Stimulated activated CD8-positive, alpha-beta memory T cell treated with anti-CD3 and anti-CD28 coated beads, Interleukin-4, amount 100 ng/mL, for 48 hours (primary cell): ENCODE results near the gene KIF13A.
"Not testable (repeated sequence)": the region's sequence is repeated elsewhere in the genome, so short reads cannot be mapped to it uniquely, and the experiment has no call there.

Source experiments
- DNase-seq: peaks from one replicate; pipeline ENCODE4 v3.0.0-alpha.2; 2020

Gene KIF13A

DNA sequence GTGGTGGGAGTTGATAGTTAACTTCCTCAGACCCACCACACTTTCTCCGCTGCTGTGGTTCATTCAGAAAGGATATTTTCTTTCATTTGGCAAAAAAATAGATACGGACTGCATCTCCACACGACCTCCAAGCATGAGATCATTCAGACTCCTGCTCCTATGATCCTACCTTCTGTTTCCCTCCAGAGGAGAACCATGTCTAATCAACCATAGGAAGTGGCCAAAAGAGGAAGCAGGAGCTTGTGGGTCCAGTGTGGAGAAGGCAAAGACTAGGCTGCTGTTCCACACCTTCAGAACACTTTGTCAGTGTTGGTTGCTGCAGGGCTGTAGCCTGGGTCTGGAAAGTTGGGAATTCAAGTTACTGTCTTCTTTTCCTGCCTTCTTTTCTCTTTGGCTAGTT lies 10.6 kb upstream of the KIF13A start:
- no peak for DNase-seq

DNA sequence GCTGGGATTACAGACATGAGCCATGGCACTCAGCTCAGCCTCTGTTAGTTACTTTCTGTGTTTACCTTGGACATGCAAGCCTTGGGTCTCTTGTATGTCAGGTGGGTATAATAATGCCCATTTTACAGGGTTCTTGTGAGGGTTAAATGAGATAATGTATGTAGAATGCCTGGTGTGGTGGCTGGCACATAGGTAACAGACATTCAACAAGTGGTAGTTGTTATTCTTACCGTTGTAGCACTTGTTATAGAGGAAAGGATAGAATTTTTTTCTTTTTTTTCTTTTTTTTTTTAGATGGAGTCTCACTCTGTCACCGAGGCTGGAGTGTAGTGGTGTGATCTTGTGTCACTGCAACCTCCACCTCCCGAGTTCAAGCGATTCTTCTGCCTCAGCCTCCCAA lies 8.0 kb upstream of the KIF13A start:
- DNase-seq = no peak

DNA sequence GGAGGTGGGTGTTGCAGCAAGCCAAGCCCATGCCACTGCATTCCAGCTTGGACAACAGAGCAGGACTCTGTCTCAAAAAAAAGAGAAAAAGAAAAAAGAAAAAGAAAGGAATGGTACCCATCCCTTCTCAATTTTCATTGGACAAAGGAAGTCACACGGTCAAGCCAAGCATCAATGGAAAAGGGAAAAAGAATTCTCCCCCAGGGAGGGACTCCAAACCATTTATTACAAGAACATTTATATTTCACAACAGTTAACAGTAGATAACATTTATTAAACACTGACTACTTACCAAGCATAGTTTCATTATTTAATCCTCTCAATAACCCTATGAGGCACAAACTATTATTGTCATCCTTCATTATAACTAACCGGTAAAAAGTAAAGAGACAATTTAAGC lies 6.6 kb upstream of the KIF13A start:
- no peak for DNase-seq

DNA sequence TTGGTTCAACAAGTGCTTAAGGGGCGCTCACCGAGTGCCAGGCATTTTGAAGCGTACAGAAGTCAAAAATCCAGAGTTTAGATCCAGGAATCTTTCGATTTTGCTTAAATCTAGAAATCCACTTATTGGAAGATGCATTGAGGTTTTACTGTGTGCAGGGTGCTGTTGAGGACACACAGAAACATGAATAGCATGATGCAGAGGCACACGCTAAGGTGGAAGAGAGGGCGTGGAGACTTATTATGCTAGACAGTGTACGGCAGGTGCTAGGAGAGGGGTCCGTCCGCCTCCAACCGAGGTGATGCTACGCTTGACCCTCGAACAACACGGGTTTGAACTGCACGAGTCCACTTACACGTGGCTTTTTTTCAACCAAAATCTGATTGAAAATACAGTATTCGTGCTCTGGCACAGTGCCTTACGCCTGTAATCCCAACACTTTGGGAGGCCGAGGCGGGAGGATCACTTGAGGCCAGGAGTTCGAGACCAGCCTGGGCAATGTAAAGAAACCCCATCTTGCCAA lies 1.0 kb upstream of the KIF13A start:
- DNase-seq = no peak

DNA sequence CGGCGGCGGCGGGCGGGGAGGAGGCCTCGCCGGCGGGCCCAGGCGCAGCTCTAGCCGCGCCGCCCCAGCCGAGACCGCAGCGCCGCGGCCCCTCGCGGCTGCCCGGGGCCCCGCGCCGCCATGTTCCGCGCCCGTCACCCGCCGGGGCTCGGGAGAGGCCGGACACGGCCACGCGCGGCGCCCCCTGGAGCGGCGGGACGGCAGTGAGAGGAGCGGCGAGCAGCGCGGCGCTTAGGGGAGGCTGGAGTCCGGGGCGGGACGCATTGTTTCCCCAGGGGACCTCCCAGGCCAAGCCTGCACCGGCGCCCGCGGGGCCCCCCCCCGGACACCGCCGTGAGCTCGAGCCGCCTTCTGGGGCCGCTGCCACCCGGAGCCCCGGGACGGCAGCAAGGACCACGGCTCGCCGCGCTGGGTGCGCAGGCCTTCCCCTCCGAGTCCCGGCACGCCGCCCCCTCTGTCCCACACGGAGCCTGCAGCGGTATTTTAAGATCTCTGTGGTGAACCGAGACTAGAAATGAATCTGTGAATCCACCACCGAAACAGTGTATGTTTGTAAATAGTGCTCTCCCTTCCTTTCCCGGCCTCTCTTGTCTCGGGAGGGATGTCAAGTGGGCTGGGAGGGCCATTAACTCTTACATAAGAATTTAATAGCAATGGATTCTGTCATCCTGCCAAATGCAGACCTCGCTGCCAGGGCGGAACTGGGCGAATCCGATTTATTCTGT lies 424 bp upstream of the KIF13A start:
- DNase-seq = peak; percentile 64

DNA sequence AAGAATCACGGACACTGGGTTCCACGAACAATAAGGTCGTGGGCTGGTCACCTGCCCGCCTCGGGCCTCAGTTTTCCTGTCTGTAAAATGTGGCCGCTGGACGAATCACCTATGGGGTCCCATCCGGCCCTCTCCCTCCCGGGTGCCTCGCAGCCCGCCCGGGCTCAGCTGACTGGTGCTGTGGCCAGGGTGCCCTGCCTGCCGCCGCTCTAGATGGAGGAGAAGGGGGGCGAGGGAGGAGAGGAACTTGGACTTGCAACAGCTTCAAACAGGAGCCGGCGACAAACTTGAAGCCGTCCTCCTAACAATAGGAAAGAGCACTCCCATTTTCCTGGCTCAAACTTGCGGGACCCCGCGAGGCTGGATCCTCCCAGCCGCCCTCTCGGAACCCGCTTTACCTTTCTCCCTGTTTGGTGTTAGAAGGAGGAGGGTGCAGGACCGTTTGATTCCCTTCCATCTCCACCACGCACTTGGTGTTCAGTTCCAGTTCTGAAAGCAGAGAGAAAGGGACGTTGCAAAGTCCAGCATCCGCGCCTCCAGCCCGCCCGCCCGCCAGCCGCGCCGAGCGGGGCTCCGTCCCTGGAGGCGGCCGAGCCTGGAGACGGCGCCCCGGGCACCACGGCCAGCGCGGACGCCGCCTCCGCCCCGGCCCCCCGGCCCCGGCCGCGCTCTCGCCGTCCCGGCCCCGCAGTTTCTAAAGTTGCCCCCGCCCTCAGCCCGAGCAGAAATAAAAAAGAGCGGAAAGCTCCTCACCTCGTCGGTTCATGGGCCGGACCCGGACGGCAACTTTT lies 584 bp downstream of the KIF13A start:
- DNase-seq = no peak

DNA sequence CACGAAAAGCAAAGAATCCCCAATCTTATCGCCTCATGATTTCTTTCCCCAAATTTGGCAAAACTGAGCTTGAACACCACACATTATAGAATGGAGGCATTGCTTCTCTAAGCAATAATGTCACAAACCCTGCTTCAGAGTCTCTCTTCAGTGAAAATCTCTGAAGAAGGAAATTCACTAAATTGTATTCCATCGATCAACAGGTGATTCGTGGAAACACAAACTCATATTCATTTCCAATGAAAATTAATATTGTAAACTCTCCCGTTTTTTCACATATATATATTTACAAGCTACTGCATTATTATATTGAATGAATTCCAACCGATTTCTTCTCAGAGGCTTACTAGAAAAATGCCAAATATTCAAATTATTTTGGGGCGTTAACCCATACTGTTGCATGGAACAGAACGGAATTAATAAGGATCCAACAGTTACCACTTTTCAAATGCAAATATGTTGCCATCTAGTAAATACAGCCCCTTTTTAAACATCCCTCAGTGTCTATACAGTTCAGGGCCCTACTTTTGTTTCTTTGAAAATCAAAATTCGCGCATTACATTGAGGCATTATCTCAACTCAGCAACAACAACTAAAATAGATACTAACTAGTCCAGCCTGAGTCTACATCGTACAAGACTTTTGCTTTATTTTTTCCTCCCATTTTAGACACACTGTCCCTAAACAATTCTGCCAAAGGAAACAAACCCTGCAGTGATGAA lies 1.3 kb downstream of the KIF13A start:
- no peak for DNase-seq

DNA sequence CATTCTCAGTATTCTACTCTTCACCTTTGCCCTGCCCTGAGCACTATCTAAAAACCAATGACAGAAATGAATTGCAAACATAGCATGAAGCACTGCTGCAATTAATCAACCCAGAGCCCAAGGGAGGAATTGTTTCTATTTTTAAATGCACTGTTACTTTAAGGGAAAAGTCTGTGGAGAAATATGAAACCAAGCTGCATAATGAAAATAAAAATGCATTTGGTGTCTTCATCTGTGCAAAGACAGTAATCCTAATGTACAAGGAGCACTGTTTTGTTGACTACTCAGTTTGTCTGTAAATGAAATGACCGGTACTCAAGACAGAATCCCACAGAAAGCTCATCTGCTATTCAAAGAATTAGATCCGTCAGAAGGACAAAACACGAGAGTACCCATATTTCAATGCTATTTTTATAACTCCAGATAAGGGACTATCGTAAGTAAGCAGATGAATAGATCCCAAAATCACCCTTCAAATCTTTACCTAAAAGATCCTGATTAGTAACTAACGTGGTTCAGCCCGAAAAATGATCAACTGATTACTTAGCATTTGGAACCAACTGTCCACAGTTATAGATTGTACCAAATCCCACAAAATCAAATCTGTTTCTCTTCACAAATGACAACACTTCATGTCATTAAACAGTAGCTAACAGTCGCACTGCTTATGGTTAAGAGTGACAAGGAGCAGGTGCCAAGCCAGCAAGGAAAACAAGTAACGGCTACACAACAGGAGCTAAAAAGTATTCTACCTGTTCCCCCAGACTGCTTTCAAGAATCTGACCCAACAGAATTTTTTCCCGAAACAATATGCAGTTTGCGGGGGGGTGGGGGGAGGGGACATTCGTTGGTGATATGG lies 2.4 kb downstream of the KIF13A start:
- no peak for DNase-seq

DNA sequence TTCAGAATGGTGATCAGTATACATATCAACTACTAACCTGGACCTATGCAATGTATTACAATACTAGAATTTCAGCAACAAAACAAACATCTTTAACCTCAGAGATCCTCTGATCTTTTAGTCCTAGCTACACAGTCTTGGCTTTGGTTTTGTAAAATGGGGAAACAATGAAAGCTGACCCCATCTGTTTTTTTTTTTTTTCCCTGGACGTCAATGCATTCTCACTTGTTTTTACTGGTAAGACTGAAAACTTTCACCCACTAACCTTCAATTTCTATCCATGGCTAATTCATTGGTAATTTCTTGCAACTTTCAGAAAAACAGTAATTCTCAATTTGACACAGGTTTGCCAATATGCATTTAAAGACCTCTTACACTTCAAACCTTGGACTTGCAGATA lies 3.0 kb downstream of the KIF13A start:
- DNase-seq = no peak

DNA sequence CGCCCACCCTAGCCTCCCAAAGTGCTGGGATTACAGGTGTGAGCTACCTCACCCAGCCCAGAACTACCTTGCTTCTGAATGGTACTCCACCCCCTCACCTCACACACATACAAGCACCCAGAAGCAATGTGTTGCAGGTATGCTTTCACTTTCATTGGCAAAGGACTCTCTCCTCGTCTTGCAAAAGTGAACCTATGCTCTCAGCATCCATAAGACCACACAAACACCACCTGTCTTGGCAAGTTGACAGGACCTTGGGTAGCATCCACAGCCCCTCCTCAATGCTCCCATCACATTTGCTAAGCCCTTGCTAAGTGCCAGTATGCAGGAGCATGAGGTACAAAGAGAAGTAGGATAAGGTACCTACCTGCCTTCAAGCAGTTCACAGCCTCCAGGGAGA lies 3.7 kb downstream of the KIF13A start:
- no peak for DNase-seq

DNA sequence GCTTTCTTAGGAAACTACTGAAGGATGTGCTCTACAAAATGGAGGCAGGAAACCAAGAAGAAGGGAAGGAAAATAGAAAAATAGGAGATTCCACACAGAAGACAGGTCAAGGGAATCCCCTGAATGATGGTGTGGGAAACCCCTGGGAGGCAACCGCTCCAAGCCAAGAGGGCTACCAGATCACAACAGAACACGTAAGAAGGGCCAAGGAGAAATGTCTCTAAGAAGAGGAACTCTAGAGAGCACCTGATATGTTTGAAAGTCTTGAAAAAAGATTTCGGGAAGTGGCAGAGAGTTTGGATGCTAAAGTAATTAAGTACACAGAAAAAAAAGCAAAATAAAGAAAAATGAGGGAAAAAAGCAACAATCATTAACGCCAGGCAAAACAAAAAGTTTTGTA lies 7.1 kb downstream of the KIF13A start:
- no peak for DNase-seq

DNA sequence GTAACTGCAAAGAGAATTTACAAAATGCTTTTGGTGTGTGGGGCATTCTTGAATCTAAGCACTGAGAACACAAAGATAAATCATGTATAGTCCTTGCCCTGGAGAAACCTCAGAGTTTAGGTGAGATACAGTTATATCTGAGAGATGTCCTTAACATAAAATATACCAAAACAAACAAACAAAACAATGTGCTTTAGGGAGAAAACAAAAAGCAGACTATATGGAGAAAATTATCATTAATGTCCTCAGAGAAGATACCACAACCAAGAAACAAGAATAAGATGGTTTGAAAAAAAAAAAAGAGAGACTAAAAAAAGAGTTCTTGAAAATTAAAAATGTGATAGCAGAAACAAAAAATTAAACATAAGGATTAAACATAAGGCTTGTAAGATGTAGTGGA lies 8.0 kb downstream of the KIF13A start:
- DNase-seq = no peak

DNA sequence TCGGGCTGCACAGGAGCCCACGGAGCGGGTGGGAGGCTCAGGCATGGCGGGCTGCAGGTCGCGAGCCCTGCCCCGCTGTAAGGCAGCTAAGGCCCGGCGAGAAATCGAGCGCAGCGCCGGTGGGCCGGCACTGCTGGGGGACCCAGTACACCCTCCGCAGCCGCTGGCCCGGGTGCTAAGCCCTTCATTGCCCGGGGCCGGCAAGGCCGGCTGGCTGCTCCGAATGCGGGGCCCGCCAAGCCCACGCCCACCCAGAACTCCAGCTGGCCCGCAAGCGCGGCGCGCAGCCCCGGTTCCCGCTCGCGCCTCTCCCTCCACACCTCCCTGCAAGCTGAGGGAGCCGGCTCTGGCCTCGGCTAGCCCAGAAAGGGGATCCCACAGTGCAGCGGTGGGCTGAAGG lies 11.2 kb downstream of the KIF13A start:
- DNase-seq = not testable (repeated sequence)

DNA sequence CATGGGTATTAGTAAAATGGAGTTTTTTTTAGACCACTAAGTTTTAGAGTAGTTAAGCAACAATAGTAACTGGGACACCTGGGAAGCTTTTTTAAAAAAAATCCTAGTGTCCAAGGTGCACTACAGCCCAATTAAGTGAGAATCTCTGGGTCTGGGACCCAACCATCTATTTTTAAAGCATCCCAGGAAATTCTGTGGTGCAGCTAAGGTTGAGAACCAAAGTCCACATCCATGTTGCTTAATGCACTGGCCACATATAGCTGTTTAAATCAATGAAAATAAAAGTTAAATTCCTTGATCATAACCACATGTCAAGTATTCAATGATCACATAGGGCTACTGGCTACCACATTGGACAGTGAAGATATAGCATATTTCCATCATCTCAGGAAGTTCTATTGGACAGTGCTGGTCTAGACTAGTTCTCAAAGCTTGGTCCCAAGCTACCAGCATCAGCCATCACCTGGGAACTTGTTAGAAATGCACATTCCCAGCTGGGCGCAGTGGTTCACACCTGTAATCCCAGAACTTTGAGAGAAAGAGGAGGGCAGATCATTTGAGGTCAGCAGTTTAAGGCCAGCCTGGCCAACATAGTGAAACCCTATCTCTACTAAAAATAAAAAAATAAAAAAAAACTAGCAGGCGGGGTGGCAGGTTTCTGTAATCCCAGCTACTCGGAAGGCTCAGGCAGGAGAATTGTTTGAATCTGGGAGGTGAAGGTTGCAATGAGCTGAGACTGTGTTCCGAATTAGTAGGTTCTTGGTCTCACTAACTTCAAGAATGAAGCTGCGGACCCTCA lies 12.7 kb downstream of the KIF13A start:
- no peak for DNase-seq

DNA sequence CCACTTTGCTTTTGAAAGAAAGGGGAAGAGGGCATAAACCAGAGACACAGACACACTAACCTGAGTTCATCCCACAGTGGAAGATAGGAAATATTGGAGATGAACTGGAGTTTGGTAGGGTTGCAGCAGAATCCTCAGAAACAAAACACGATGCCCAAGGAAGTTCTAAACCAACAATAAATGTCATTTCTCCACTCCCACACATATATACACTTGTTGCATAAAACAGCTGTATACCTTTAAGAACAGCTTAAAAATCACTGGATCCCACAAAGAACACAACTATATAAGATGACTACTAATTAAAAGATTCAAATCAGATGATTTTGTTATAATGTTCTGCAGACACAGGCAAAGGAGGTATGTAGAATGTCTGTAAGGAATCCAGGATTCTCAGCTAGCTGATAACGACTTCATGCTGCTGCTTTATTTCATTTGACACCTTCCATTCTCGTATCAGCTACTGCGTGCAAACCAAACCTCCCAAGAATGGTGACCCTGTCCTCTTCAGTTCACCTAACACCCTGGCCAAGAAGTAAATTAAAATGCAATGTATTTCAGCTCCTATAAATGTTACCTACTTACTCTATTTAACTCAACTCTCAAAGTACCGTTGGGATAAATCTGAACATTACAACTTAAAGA lies 14.3 kb downstream of the KIF13A start:
- DNase-seq = no peak

DNA sequence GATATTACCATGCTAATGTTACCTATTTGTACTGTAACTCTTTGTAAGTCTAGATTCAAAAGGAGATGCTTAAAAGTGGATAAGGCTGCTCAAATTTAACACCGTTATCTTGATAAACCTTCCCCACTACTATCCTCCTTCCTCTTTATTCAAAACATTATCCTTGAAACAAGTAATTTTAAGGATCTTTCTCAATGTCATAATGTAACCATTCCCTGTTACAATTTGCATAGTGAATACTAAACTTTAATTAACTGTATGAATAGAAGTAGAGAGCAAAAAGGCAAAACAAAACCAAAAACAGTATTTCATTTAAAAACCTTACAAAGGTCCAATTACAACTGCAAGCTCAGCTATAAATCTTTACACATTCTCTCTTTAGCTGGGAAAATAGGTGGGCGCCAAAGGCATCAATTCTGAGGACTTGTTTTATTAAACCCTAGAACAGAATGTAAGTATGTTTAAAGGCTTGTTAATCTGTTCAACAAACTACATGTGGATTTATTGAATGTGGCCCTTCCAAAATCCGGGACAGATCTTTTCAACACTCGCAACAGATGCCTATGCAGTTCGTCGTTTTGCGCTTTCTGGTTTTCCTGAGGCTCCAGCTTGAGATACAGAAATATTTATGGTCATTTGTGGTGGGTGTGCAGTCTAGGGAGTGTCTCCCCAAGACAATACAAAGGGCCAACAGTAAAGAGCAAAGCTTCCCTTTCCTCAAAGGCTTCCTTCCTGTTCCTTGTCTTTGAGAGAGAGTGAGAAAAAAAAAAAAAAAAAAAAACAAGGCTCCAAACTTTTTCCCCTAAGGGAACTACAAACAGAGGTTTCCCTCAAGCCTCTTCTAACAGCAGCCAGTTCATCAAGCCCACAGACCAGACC lies 15.1 kb downstream of the KIF13A start:
- DNase-seq = no peak

DNA sequence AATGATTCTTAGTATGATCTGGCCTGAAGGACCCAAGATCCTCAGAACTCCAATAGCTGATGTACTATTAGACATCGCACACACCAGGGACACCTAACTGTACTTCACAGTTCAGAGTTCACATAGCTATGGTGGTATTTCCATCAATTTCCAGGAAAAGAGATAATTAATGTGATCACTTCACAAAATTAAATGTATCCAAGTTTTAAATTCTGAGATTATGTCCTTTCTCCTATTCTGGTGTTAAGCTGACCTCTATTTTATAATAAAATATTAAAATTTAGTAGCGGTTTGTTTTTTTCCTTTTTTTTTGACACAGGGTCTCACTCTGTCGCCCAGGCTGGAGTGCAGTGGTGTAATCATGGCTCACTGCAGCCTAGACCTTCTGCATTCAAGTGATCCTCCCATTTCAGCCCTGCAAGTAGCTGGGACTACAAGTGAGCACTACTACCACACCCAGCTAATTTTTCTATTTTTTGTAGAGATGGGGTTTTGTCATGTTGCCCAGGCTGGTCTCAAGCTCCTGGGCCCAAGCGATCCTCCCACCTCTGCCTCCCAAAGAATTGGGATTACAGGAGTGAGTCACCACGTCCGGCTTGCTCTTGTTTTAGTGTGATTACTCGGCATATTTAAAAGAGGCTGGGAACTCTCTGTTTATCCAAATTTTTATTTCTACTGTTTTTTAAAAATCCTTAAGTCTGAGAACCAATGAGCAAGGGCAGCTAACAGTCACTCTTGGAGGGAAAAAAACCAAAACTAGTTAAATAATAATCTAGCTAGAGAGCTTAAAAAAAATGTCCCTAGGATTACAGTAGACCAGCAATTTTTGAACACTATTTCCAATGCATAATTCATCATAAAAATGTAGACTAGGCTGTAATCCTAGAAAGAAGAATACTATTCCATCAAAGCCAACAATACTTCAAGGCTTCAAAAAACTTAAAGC lies 16.0 kb downstream of the KIF13A start:
- DNase-seq = no peak

DNA sequence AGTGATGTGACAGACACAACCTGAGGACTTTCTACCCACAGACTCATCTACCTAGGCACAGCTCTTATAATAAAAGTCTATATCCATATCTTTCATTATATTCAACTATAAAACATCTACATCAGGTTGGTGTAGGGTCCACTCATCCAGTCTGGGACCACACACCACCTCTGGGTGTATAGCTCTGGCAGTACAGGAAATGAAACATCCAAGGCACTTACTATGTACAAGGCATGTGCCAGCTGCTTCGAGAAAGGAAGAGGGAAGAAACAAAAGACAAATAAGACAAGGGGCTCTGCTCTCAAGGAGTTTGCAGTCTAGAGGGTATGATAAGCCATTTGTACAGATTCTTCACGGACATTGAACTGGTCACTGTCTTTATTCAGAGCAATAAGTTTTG lies 18.6 kb downstream of the KIF13A start:
- no peak for DNase-seq
